Fibroblast of lung (primary cell): Measurements from ENCODE around the gene OR10T2. TPM values are rescaled to one million over a fixed set of nuclear protein-coding genes. Genes with fewer than 3 reads are reported as not detected.

ENCODE experiments used
- DNase-seq, 2 donors: peaks; one replicate each; pipeline versions ENCODE4 v3.0.0 to v3.0.0-alpha.2; 2010; ENCODE audit warnings: low read depth in 2 of 2
- H2AFZ ChIP-seq: 2 replicates; pipeline ENCODE4 v1.5.1; 2012; ENCODE audit warnings: low read length, control low read depth, inconsistent platforms
- H3K27ac ChIP-seq: 2 replicates; pipeline ENCODE4 v1.5.1; 2011; ENCODE audit warnings: low read length, control low read depth; ENCODE audit not compliant: insufficient read depth
- H3K27me3 ChIP-seq: 2 replicates; pipeline ENCODE4 v1.5.1; 2011; ENCODE audit warnings: mild to moderate bottlenecking, low read length; ENCODE audit not compliant: control insufficient read depth, insufficient read depth
- H3K36me3 ChIP-seq: 2 replicates; pipeline ENCODE4 v1.5.1; 2011; ENCODE audit warnings: low read length; ENCODE audit not compliant: control insufficient read depth, insufficient read depth
- H3K4me1 ChIP-seq: 2 replicates; pipeline ENCODE4 v1.5.1; 2011; ENCODE audit warnings: low read length; ENCODE audit not compliant: control insufficient read depth, insufficient read depth; ENCODE audit errors: extremely low read depth
- H3K4me2 ChIP-seq: 2 replicates; pipeline ENCODE4 v1.5.1; 2011; ENCODE audit warnings: low read length, control low read depth; ENCODE audit not compliant: insufficient read depth; ENCODE audit errors: extremely low read depth
- H3K4me3 ChIP-seq, 4 experiments: fragments of 200-600 bp in 1 of 4; sonication (generic) in 1 of 4; replicated peaks in 1 of 4; 2 replicates each; pipeline ENCODE4 v1.5.1; 2011 to 2016; ENCODE audit warnings: low read length in 4 of 4, low read depth in 3 of 4, mild to moderate bottlenecking in 3 of 4, control low read depth in 2 of 4, inconsistent platforms in 1 of 4, mixed read lengths in 1 of 4; ENCODE audit not compliant: insufficient read depth in 1 of 4; ENCODE audit errors: control extremely low read depth in 1 of 4
- H3K79me2 ChIP-seq: 2 replicates; pipeline ENCODE4 v1.5.1; 2012; ENCODE audit warnings: mild to moderate bottlenecking, low read length, inconsistent platforms; ENCODE audit not compliant: control insufficient read depth, insufficient read depth
- H3K9ac ChIP-seq: 2 replicates; pipeline ENCODE4 v1.5.1; 2011; ENCODE audit warnings: mild to moderate bottlenecking, low read length, control low read depth; ENCODE audit not compliant: insufficient read depth
- H3K9me3 ChIP-seq: 2 replicates; pipeline ENCODE4 v1.5.1; 2012; ENCODE audit warnings: low read depth, low read length; ENCODE audit not compliant: control insufficient read depth, insufficient read depth
- H4K20me1 ChIP-seq: 2 replicates; pipeline ENCODE4 v1.5.1; 2011; ENCODE audit warnings: low read length; ENCODE audit not compliant: control insufficient read depth, insufficient read depth; ENCODE audit errors: extremely low read depth
- EZH2 ChIP-seq: IDR thresholded peaks from 2 replicates; pipeline ENCODE4 v1.5.1; 2012; ENCODE audit warnings: low read length, control low read depth, mild to moderate bottlenecking; ENCODE audit errors: missing control alignments
- polyA plus RNA-seq, 2 donors: library from polyadenylated mRNA; depleted of rRNA in 1 of 2; stranded (reverse) in 1 of 2; unstranded in 1 of 2; fragments of >200 nt; gene quantifications; 2 replicates each; pipeline ENCODE4 v1.2.1, GENCODE V29; 2011 to 2012; ENCODE audit warnings: missing spikeins in 1 of 2
- total RNA-seq: library from RNA; depleted of rRNA; stranded (reverse); fragments of >200 nt; gene quantifications from 2 replicates; pipeline ENCODE4 v1.2.1, GENCODE V29; 2014
- TF ChIP-seq, protein P1 (sequence below), 2 donors: IDR thresholded peaks in 1 of 2; conservative IDR thresholded peaks in 1 of 2; 1 replicate in 1 of 2; 2 replicates in 1 of 2; pipeline ENCODE4 v1.5.1; 2011 to 2012; ENCODE audit warnings: low read length in 2 of 2, control low read depth in 1 of 2, inconsistent platforms in 1 of 2, low read depth in 1 of 2, mild to moderate bottlenecking in 1 of 2

Gene OR10T2
- total and polyA plus RNA-seq, 2 donors (not counting 1 experiment from before 2014, with no cell fraction given), result not detected

GRCh38 chr1:158417586-158417985, 18.3 kb upstream of the OR10T2 start:
- Histone ChIP-seq H3K36me3 (no peaks in the 10 kb centered on the region), H3K79me2 (no peaks in the 10 kb centered on the region), H3K4me3 (no peak overlapping the region), H3K4me1 (no peaks in the 10 kb centered on the region), H2AFZ (no peak overlapping the region), H3K4me2 (no peak overlapping the region), H3K9me3 (no peaks in the 10 kb centered on the region), H3K27me3 (no peaks in the 10 kb centered on the region), H3K27ac (no peak overlapping the region), H3K9ac (no peak overlapping the region), H4K20me1 (no peaks in the 10 kb centered on the region)
- no peak for TF ChIP-seq EZH2
- TF ChIP-seq, protein P1, sequence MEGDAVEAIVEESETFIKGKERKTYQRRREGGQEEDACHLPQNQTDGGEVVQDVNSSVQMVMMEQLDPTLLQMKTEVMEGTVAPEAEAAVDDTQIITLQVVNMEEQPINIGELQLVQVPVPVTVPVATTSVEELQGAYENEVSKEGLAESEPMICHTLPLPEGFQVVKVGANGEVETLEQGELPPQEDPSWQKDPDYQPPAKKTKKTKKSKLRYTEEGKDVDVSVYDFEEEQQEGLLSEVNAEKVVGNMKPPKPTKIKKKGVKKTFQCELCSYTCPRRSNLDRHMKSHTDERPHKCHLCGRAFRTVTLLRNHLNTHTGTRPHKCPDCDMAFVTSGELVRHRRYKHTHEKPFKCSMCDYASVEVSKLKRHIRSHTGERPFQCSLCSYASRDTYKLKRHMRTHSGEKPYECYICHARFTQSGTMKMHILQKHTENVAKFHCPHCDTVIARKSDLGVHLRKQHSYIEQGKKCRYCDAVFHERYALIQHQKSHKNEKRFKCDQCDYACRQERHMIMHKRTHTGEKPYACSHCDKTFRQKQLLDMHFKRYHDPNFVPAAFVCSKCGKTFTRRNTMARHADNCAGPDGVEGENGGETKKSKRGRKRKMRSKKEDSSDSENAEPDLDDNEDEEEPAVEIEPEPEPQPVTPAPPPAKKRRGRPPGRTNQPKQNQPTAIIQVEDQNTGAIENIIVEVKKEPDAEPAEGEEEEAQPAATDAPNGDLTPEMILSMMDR (conservative IDR thresholded peaks at IDR 0.05 in 1 of 2, IDR thresholded peaks at IDR 0.05 in 1 of 2; ENCODE audit: low read depth in 1 of 2, low read length in 2 of 2), result no peak
- DNase-seq, result no peak

GRCh38 chr1:158414651-158415345, 15.5 kb upstream of the OR10T2 start:
- no peaks in the 10 kb centered on the region for H4K20me1 ChIP-seq
- no peak overlapping the region for H2AFZ ChIP-seq
- H3K27me3 ChIP-seq, result no peaks in the 10 kb centered on the region
- H3K4me1 ChIP-seq, result no peaks in the 10 kb centered on the region
- H3K4me2 ChIP-seq, result no peak overlapping the region
- H3K9ac ChIP-seq, result no peak overlapping the region
- H3K4me3 ChIP-seq, result no peak overlapping the region
- H3K36me3 ChIP-seq, result no peaks in the 10 kb centered on the region
- DNase-seq, result no peak
- no peaks in the 10 kb centered on the region for H3K79me2 ChIP-seq
- H3K27ac ChIP-seq, result no peak overlapping the region
- TF ChIP-seq, protein P1 (conservative IDR thresholded peaks at IDR 0.05 in 1 of 2, IDR thresholded peaks at IDR 0.05 in 1 of 2; ENCODE audit: low read depth in 1 of 2, low read length in 2 of 2), result no peak
- no peak for TF ChIP-seq EZH2
- no peaks in the 10 kb centered on the region for H3K9me3 ChIP-seq

GRCh38 chr1:158407092-158407491, 7.8 kb upstream of the OR10T2 start:
- Histone ChIP-seq H3K9ac (no peak overlapping the region), H3K36me3 (no peaks in the 10 kb centered on the region), H3K4me1 (no peaks in the 10 kb centered on the region), H4K20me1 (no peaks in the 10 kb centered on the region), H3K27ac (no peak overlapping the region), H3K4me3 (no peak overlapping the region), H3K9me3 (no peaks in the 10 kb centered on the region), H3K79me2 (no peaks in the 10 kb centered on the region), H2AFZ (no peak overlapping the region), H3K4me2 (no peak overlapping the region), H3K27me3 (no peaks in the 10 kb centered on the region)
- no peak for TF ChIP-seq EZH2
- TF ChIP-seq, protein P1 (conservative IDR thresholded peaks at IDR 0.05 in 1 of 2, IDR thresholded peaks at IDR 0.05 in 1 of 2; ENCODE audit: low read depth in 1 of 2, low read length in 2 of 2), result no peak
- DNase-seq, result no peak
